NCI-H345 (cell line): ENCODE data around the gene CFH.
"Not testable (repeated sequence)": the region's sequence is repeated elsewhere in the genome, so short reads cannot be mapped to it uniquely, and the experiment has no call there.

Experiments
- DNase-seq: peaks from one replicate; lab custom pipeline; 2025; lab: John Stamatoyannopoulos, UW

CFH gene

DNA sequence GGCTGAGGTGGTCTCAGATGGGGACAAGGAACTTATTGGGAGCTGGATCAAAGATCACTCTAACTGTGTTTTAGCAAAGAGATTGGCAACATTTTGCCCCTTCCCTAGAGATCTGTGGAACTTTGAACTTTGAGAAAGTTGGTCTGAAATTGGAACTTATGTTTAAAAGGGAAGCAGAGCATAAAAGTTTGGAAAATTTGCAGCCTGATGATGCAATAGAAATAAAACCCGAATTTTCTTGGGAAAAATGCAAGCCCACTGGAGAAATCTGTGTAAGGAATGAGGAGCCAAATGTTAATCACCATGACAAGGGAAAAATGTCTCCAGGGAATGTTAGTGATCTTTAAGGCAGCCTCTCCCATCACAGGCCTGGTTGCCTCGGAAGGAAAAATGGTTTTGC, 17.2 kb downstream of the CFH start:
- DNase-seq: no peak

DNA sequence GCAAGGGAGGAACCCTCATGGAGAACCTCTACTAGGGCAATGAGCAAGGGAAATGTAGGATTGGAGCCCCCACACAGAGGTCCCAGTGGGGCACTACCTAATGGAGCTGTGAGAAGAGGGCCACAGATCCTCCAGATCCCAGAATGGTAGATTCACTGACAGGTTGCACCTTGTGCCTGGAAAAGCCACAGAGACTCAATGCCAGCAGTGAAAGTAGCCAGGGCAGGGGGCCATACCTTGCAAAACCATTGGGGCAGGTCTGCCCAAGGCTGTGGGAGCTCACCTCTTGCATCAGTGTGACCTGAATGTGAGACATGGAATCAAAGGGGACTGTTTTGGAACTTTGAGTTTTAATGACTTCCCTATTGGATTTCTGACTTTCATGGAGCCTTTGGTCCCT, 17.9 kb downstream of the CFH start:
- no peak for DNase-seq

DNA sequence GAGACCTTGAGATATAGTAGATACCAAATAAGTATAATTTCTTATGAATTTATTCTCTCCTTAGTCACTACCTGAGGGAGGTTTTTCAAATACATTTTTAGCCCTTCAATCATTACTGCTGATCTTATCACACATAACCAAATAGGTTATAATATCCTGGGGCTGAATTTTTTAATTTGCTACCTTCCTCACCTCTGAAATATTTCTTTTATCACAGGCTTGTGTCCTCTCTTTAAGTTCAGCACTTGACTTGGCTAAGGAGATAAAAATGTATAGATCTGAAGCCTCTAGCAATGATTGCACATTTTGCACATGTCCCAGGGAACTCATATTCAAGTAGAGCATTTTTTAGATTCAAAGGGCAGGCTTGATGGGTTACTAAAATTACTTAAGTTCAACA, 23.1 kb downstream of the CFH start:
- DNase-seq: no peak

DNA sequence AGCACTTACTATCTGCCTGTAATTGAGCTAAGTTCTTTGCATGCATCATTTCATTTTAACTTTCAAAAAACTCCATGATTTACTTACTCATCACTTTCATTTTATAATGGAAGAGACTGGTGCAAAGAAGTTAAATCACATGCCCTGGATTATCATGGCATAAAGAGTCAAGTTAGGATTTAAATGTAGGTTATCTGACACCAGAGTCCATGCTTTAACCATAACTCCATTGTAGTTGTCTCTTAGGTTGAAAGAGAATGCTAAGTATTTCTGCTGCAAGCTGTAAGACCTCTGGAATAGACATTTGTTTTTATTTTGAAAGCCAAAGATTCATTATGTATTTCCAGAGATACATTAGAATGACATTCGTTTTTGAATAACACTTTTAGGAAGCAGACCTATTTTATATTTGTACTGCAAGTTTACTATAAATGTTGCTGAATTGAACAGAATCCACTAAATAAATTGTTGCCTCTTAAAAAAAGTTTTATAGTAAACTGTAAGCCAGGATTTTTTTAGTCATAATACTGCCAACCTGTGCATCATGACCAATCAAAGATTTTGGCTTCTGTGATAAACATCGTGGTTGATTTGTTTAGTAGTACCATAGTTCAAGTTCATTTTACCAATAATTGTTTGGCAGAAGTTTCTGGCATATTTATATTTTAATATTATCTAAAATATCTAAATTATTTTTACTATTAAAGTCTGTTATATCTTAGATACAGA, 26.1 kb downstream of the CFH start:
- no peak for DNase-seq

DNA sequence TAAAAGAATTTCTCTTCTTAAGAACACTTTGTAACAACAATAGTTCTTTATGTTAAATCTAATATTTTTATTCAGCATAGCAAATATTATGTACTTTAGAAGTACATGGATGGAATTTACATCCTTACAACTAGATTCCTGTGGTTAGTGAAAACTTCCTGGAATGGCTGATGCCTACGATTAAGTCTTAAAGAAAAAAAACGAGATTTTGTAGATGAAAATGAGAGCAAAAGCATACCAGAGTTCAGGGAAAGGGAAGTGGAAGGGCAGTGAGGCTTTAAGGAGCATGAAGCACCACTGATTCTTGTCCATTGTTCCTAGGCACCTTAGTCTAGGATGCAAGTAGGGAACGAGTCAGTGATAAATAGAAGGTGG, 26.7 kb downstream of the CFH start:
- DNase-seq: no peak

DNA sequence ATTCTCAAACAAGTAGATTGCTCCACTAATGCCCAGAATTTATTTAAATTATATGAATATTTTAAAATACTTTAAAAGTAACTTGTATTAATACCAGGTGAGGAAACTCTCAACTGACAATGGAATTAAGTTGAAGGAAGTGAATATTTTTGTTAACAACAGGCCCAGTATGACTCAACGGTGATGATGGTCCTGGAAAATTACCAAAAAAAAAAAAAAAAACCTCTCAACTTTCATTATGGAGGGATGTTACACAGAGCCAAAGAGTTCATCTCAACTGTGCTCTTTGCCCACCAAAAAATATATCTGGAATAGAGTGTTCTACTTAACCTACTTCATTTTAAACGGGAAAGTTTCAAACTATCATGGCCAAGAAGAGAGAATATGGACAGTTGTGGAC, 28.3 kb downstream of the CFH start:
- no peak for DNase-seq

DNA sequence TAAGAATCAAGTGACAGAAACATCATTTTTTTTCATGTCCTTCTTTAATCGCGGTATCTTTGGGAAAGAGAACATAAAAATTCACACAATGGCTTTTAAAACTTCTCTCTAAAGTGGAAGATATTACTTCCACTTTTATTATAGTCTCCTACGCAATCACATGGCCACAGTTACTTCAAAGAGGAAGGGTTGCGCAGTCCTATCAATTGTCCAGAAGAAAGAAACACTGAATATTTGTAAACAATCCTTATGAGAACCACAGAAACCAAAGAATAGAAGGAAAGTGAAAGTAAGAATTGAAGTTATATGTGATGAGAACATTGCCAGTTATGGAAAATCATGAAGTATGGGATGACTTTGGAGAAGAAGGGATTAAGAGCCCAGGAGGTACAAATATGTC, 32.6 kb downstream of the CFH start:
- no peak for DNase-seq

DNA sequence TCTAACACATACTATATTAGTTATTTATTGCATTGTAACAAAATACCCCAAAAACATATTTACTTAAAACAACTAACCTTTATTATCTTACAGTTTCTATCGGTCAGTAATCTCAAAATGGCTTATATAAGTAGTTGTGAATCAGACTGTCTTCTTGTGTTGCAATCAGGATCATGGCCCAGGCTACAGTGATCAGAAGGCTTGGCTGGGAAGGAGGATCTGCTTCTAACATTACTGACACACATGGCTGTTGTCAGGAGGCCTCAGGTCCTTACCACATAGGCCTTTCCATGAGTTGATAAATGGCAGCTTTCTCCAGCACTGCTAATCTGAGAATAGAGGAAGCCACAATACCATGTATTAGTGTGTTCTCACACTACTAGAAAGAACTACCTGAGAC, 33.7 kb downstream of the CFH start:
- no peak for DNase-seq

DNA sequence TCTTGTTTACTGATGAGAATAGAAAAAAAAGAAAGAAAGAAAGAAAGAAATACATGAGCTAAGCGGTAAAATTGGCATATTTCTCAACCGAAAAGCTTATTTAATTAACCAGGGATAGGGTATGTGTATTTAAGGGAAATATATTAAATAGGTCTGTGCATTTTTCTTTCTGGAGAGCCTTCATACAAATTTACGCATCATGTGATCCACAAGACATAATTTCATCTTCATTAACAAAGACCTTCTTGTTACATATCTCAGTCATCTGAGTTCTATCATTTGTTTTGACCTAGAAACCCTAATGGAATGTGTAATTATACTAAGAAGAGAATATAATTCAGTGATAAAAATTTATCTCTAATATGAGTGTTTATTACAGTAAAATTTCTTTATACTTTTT, 37.2 kb downstream of the CFH start:
- no peak for DNase-seq

DNA sequence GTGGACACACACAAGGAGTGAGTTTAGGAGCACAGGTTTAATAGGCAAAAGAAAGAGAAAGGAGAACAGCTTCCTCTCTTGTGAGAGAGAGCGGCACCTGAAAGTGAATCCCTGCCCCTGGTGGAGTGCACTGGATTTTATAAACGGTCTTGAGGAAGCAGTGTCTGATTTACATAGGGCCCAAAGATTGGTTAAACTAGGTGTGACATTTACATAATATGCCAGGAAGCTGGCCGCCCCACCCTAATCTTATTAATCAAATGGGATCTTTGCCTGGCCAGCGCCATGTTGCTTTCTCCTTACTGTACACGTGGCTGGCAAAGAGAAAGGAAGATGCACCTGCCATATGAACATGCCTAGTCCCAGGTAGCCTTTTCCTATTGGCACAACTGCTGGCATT, 38.7 kb downstream of the CFH start:
- DNase-seq: no peak

DNA sequence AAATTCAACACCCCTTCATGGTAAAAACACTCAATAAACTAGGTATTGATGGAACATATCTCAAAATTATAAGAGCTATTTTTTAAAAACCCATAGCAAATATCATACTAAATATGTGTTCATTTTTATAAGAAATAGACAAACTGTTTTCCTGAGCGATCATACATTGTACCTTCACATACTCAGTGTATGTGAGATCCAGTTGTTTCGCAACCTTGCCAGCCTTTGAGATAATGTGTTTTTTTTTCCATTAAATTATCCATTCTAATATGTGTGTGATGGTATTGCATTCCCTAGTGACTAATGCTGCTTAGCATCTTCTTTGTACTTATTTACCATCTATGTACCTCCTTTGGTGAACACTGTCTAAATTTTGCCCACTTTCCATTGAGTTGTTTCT, 47.1 kb downstream of the CFH start:
- no peak for DNase-seq

DNA sequence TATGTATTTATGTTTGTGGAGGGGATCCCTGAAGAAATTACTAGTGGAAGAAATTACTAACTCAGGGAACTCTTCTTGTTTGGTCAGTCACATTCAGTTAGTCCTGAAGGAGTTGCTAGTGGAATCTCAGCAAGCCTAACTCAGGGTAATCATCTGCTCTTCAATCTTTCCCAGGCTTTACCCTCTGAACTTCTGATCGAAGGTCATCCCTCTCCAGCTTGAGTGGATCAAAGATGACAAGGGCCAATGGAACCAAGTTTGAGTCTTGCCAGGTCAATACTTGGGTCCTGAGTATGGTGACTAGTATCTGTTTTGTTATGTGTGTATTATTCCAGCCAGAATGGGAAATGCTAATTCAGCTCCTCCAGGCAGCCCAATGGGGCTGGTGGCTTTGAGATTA, 49.3 kb downstream of the CFH start:
- DNase-seq: no peak

DNA sequence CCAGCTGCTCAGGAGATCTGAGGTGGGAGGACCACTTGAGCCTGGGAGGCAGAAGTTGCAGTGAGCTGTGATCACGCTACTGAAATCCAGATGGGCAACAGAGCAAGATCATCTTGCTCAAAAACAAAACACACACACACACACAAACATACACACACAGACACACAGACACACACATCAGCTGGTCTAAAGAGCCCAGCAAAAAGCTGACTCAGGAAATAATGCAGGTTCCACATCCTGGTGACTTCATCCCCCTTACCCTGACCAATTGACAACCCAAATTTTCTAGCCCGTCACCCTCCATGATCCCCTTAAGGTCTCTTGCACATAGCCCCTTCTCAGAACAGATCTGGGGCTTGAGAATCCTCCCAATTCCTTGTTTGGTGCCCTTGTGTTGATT, 58.0 kb downstream of the CFH start:
- DNase-seq: not testable (repeated sequence)

DNA sequence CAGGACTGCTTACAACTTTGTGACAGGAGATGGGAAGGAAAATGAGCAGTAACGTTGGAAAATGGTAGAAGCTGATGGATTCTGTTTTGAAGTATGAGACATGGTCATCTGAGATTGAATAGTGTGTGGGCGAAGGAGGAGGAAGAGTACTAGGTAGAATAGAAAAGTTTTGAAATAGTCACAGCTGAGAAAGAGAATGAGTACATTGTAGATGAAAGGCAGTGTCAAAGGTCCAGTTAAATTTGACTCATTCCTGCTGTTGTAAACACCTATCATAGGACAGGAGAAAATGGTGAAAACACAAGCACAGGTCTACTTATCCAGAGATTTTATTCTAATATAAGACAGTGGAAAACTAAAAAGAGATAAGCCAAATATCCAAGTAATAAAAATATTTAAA, 66.0 kb downstream of the CFH start:
- DNase-seq: no peak

DNA sequence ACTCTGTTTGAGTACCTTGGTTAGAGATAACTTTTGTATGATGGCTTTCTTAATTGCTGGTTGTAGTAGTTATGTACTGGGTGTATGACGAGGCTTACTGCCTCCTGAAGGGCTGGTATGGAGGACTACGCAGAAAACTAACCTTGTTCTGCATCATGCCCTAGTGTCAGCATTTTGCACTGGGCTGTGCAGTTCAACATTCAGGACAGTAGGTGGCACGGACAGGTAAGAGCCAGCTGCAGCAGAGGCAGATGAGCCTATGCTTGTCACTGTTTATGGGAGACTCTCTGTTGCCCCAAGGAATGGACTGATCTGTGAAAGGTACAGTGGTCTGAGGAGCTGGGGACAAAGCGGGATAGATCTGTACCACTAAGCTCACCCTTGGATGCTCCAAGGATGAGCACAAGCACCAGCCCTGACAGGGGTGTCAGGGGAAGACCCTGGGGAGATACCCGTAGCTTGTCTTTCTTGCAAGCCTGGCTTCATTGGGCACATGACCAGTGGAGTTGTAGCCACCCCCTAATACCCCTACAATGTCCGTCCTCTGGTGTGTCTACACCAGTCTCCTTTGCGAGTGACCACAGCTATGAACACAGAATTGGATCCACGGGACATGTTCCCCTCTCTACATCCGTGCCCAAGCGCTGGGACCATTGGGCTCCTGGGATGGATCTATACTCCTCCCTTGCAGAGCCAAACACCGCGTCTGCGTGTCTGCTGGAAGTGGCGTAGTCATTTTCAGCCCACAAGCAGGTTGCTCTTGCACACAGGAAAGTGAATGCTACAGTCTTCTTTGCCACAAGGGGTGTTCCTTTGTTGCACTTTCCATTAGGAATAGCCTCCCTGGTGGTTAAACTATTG, 71.7 kb downstream of the CFH start:
- DNase-seq: peak; percentile 61

DNA sequence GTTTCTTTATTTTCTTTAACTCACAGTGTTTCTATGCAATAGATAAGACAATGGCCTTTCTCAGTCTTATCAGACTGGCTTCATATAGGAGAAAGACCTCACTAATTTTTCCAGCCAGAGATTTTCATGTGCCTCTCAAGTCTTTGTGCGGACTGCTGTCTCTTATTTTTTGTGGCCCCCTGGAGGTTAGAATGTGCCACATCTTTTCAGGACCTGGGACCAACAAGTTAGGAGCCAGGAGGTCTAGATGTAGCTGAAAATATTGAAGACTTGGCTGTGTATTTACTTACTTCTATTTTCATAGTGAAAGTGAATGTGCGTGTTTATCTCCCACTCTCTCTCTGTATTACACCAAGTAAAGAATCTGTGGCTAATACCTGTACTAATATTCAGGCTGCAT, 80.7 kb downstream of the CFH start:
- no peak for DNase-seq

DNA sequence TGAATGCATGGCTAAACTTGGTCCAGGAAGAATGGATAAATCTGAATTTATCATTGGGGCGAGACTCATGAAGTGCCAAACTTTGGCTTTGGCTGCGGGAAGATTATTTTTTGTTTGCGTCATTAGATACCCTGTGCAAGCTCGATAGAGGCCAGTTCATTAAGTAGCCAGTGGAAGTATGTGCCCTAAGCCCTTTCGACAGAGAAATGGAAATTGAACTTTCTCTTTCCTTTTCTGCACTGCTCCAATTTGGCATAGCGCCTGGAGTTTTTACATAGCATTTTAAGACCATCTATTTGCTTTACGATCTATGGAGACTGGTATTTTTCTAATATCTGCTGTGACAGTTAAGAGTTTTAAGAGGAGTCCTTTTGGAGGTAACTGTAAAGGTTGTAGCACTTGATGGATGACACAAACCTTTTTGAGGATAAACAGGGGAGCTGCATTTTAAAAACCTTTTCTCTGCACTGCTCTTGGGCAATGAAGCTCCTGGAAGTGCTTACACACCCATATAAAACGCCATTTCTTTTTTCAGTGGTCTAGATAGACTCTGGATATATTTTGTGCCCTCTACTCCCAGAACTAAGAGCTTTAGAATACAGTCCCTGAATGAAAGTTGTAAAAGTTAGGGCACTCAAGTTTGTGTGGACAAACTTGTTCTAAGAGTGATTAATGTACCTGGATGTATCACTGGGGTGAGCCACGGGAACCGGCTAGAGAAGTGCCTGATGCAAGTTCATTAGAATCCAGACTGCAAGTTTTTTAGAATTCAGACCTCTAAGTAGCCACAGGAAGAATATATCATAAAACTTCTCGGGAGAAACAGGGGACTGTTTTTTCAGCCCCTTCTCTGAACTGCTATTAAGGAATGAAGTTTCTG, 81.5 kb downstream of the CFH start:
- no peak for DNase-seq

DNA sequence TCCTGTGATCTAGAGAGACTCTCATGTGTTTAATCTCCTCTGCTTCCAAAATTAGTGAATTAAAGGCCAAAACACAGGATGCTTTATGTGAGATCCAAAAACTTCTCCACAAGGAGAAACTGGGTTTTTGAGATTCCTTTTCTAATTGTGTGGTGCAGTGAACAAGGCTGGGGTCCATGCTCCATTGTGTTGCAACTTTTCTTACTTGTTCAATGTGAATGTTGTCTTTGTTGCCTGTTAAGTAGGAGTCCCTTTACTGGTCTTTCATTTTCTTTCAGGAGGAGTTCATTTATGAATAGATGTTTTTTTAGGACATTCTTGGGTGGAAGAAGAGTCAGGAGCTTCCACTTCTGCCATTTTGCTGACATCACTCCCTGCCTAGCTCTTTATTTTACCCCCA, 82.2 kb downstream of the CFH start:
- DNase-seq: no peak

DNA sequence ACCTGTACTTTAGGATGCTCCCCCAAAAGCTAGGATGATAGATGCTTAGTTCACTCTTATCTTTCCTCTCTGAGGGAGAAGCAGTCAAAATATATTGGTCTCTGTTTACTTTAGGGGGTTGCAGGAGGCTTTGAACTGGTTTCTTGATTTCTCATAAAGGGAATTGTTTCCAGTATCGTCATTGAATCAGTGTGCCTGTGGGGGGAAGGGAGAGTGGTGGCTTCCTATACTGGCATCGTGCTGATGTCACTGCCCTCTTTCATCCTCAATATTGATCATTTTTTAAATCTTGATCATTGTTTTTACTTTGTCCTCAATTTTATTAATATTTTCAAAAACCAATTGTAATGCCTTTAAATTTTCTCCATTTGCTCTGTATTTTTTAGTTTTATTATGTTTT, 82.6 kb downstream of the CFH start:
- no peak for DNase-seq

DNA sequence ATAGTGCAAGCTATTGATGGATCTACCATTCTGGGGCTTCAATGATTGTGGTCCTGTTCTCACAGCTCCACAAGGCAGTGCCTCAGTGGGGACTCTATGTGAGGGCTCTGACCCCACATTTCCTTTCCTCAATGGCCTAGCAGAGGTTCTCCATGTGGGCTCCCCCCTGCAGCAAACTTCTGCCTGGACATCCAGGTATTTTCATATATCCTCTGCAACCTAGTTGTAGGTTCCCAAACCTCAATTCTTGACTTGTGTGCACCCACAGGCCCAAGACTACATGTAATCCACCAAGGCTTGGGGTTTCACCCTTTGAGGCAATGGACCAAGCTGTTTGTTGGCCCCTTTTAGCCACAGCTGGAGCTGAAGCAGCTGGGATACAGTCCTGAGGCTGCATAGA, 86.9 kb downstream of the CFH start:
- no peak for DNase-seq

DNA sequence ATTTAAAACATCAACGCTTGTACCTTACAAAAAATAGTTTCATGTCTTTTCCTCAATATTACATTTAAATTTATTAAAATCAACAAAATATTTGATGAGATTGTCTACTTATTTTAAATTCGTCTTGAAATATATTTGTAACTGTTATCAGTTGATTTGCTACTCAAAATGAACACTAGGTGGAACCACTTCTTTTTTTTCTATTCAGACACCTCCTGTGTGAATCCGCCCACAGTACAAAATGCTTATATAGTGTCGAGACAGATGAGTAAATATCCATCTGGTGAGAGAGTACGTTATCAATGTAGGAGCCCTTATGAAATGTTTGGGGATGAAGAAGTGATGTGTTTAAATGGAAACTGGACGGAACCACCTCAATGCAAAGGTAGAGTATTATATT, 91.4 kb downstream of the CFH start:
- DNase-seq: peak; percentile 49

DNA sequence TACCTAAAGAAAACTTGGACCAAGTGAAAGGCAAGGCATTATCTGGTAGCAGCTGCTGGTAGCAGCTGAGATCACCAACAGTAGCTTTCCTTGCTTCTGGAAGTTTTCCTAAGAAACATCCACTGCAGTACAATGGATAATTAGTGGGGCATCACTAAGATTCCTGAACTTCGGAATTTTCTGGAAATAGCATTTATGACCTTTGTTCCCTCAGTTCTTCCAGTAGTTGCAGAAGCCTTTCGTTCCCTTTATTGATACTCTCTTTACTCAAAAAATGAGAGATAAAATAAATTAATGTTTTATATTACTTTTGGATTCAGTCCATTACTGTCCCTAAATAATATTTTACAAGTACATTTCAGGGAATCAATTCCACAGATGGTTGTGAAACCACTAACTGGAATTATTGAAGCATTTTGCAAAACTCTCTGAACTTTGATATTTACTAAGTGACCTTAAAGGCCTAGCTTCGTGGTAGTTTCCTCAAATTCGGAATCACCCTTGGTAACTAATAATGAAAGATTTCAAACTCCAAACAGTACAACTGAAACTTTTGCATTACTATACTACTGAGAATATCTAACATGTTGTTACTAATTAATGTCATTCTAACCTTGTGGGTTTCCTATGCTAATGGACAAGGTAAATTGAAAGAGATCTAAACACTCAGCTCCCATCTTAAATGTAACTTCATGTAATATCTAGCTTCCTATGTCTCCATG, 113.3 kb downstream of the CFH start:
- not testable (repeated sequence) for DNase-seq
